Kidney (tissue), 14 donors: Measurements from ENCODE around the gene F11R. TPM values are rescaled to one million over a fixed set of nuclear protein-coding genes. Genes with fewer than 3 reads are reported as not detected.
"Not testable (repeated sequence)": the region's sequence is repeated elsewhere in the genome, so short reads cannot be mapped to it uniquely, and the experiment has no call there.

Experiments
- DNase-seq, 5 donors: peaks; one replicate each; pipeline ENCODE4 v3.0.0-alpha.2; 2013 to 2020
- FAIRE-seq: peaks from 2 replicates; lab custom pipeline; 2012; peaks lifted over from hg19 to GRCh38; lab: Jason Lieb, UNC
- H3K27ac ChIP-seq, 2 donors: one replicate each; pipeline ENCODE4 v1.7.0; 2013; ENCODE audit warnings: low read depth in 2 of 2, low read length in 2 of 2, inconsistent platforms in 1 of 2
- H3K27me3 ChIP-seq: one replicate; pipeline ENCODE4 v1.7.1; 2013; ENCODE audit warnings: low read length, inconsistent platforms; ENCODE audit not compliant: control insufficient read depth, insufficient read depth
- H3K36me3 ChIP-seq, 3 donors: one replicate each; pipeline versions ENCODE4 v1.7.0 to v1.7.1; 2013; ENCODE audit warnings: low read length in 3 of 3, control low read depth in 1 of 3, inconsistent platforms in 1 of 3; ENCODE audit not compliant: insufficient read depth in 3 of 3, control insufficient read depth in 2 of 3
- H3K4me1 ChIP-seq, 3 donors: one replicate each; pipeline versions ENCODE4 v1.7.0 to v1.7.1; 2013; ENCODE audit warnings: low read length in 3 of 3, inconsistent platforms in 1 of 3, low read depth in 1 of 3; ENCODE audit not compliant: control insufficient read depth in 2 of 3, insufficient read depth in 2 of 3
- H3K4me3 ChIP-seq, 3 donors: one replicate each; pipeline versions ENCODE4 v1.7.0 to v1.8.1; 2013; ENCODE audit warnings: low read length in 3 of 3, control low read depth in 1 of 3, inconsistent platforms in 1 of 3
- H3K9ac ChIP-seq, 3 donors: one replicate each; pipeline versions ENCODE4 v1.7.0 to v1.7.1; 2013; ENCODE audit warnings: low read length in 3 of 3, control low read depth in 1 of 3, inconsistent platforms in 1 of 3
- H3K9me3 ChIP-seq, 3 donors: one replicate each; pipeline versions ENCODE4 v1.7.0 to v1.7.1; 2013; ENCODE audit warnings: low read length in 3 of 3, control low read depth in 1 of 3, inconsistent platforms in 1 of 3; ENCODE audit not compliant: control insufficient read depth in 2 of 3, insufficient read depth in 1 of 3
- CTCF ChIP-seq: IDR thresholded peaks from 3 replicates; pipeline ENCODE4 v1.5.1; 2012; ENCODE audit warnings: mild to moderate bottlenecking, moderate library complexity, borderline replicate concordance; ENCODE audit not compliant: insufficient read depth; ENCODE audit errors: extremely low read depth
- intact Hi-C: fragments of 100-400 bp; cut with DNase I; formaldehyde crosslinking; loops from one replicate; pipeline ENCODE4 v1.11.1; 2022
- polyA plus RNA-seq: library from polyadenylated mRNA; stranded (reverse); fragments of 350-450 nt; fragmentation: Illumina TruSeq; extraction: RNeasy Lipid Tissue Mini Kit (QIAGEN cat#74804); gene quantifications from one replicate; pipeline ENCODE4 v1.2.3, GENCODE V29; 2014; ENCODE audit warnings: low read depth, low replicate concordance; ENCODE audit not compliant: insufficient read depth
- total RNA-seq: library from RNA; stranded (reverse); fragmentation: NEBNext Ultra II Directional; extraction: Animal tissue kit (Norgen Biotek cat#: 25700); gene quantifications from one replicate; pipeline ENCODE4 v1.2.1, GENCODE V29; 2021
- donor health status: control.
- donor health status: control.
- donor health status: control.
- donor health status: control.
- donor health status: control.
- donor health status: DM: yes; HTN: yes; CAD: no.
- donor health status: Normal renal cell carcinoma (clear cell type).

The F11R gene
- total and polyA plus RNA-seq, 2 donors from 2014 or later, result 36.9 to 117 TPM

GRCh38 chr1:161018631-161018930 lies 2.4 kb downstream of the F11R start:
- DNase-seq (no peak), FAIRE-seq (no peak)
- H3K9me3 ChIP-seq, result no peaks in the 10 kb centered on the region
- H3K27ac ChIP-seq, result peak overlapping the region in 1 of 2 donors; percentile 51
- H3K27me3 ChIP-seq, result peaks cover 2% of the 10 kb centered on the region
- no peak overlapping the region for H3K9ac ChIP-seq
- no peaks in the 10 kb centered on the region for H3K36me3 ChIP-seq
- intact Hi-C loops, result no loop called here
- peak overlapping the region in 2 of 3 donors; percentile 9 to 11 for H3K4me3 ChIP-seq
- TF ChIP-seq CTCF, result no peak
- H3K4me1 ChIP-seq, result peaks cover 0 to 23% (median 16%) of the 10 kb centered on the region in 3 donors

GRCh38 chr1:161017756-161018630 lies 3.0 kb downstream of the F11R start:
- H3K27me3 ChIP-seq, result peaks cover 2% of the 10 kb centered on the region
- DNase-seq (no peak), FAIRE-seq (no peak)
- no peaks in the 10 kb centered on the region for H3K36me3 ChIP-seq
- H3K9me3 ChIP-seq, result no peaks in the 10 kb centered on the region
- peak overlapping the region; percentile 26 to 51 for H3K27ac ChIP-seq
- H3K4me3 ChIP-seq, result peak overlapping the region in 1 of 3 donors; percentile 11
- no peak overlapping the region for H3K9ac ChIP-seq
- TF ChIP-seq CTCF, result no peak
- intact Hi-C loops, result no loop called here
- H3K4me1 ChIP-seq, result peaks cover 0 to 29% (median 22%) of the 10 kb centered on the region in 3 donors

- peaks cover 0 to 31% (median 24%) of the 10 kb centered on the region in 3 donors for H3K4me1 ChIP-seq
- H3K27me3 ChIP-seq, H3K9me3 ChIP-seq, H3K4me3 ChIP-seq, H3K9ac ChIP-seq, intact Hi-C loops, FAIRE-seq, DNase-seq, H3K36me3 ChIP-seq: not testable (repeated sequence)
- peak overlapping the region in 1 of 2 donors; percentile 20 for H3K27ac ChIP-seq
Measured at GRCh38 chr1:161017181-161017580, 3.8 kb downstream of the F11R start.

GRCh38 chr1:161016683-161017082 lies 4.3 kb downstream of the F11R start:
- Histone ChIP-seq H3K4me1 (peaks cover 0 to 31% (median 27%) of the 10 kb centered on the region in 3 donors), H3K27ac (peak overlapping the region in 1 of 2 donors; percentile 40)
- intact Hi-C loops, H3K4me3 ChIP-seq, H3K36me3 ChIP-seq, DNase-seq, H3K9ac ChIP-seq, H3K27me3 ChIP-seq, H3K9me3 ChIP-seq, FAIRE-seq: not testable (repeated sequence)
